ENCODE data around the gene FERMT3.

FERMT3 gene

GRCh38 chr11:64260147-64260708 lies 53.7 kb downstream of the FERMT3 start:
- H3K27ac Mint-ChIP-seq: no peak overlapping the region
- H3K27me3 Mint-ChIP-seq (ENCODE audit: low read depth): no peaks in the 10 kb centered on the region
- no peak overlapping the region for H3K4me3 Mint-ChIP-seq
- no peaks in the 10 kb centered on the region for H3K9me3 Mint-ChIP-seq
- no peaks in the 10 kb centered on the region for H3K4me1 Mint-ChIP-seq
- peaks cover 27% of the 10 kb centered on the region for H3K36me3 Mint-ChIP-seq (ENCODE audit: low read depth)
- no peak for TF ChIP-seq CTCF (IDR thresholded peaks at IDR 0.05; ENCODE audit: unreplicated experiment in 3 of 3)

GRCh38 chr11:64261556-64262080 lies 55.1 kb downstream of the FERMT3 start:
- H3K9me3 Mint-ChIP-seq: no peaks in the 10 kb centered on the region
- no peak for TF ChIP-seq CTCF (IDR thresholded peaks at IDR 0.05; ENCODE audit: unreplicated experiment in 3 of 3)
- H3K36me3 Mint-ChIP-seq (ENCODE audit: low read depth): peaks cover 27% of the 10 kb centered on the region
- H3K4me1 Mint-ChIP-seq: no peaks in the 10 kb centered on the region
- H3K4me3 Mint-ChIP-seq: no peak overlapping the region
- H3K27ac Mint-ChIP-seq: no peak overlapping the region
- no peaks in the 10 kb centered on the region for H3K27me3 Mint-ChIP-seq (ENCODE audit: low read depth)

DNA sequence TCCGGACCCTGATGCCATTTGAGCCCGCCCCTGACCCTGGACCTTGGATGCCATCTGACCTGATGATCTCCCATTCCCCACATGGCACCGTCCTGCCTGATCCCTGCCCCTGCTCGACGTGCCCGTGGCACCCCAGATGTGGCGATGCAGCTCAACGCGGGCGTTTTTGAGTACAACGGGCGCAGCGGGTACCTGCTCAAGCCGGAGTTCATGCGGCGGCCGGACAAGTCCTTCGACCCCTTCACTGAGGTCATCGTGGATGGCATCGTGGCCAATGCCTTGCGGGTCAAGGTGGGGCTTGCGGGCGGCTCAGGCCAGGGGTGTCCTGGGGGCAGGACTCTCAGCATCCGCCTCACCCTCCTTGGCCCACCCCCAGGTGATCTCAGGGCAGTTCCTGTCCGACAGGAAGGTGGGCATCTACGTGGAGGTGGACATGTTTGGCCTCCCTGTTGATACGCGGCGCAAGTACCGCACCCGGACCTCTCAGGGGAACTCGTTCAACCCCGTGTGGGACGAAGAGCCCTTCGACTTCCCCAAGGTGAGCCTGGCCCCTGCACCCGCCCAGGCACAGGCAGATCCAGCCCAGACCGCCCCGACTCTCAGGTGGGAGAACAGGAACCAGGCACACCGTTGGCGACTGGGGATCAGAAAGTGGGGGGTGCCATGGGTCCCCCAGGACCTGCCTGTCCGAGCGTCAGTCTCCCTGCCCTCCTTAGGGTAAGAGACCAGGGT lies 55.9 kb downstream of the FERMT3 start:
- Mint-ChIP-seq H3K4me3 (no peak overlapping the region), H3K36me3 (ENCODE audit: low read depth) (peaks cover 26% of the 10 kb centered on the region), H3K4me1 (no peaks in the 10 kb centered on the region), H3K27me3 (ENCODE audit: low read depth) (no peaks in the 10 kb centered on the region), H3K9me3 (no peaks in the 10 kb centered on the region), H3K27ac (no peak overlapping the region)
- no peak for TF ChIP-seq CTCF (IDR thresholded peaks at IDR 0.05; ENCODE audit: unreplicated experiment in 3 of 3)

DNA sequence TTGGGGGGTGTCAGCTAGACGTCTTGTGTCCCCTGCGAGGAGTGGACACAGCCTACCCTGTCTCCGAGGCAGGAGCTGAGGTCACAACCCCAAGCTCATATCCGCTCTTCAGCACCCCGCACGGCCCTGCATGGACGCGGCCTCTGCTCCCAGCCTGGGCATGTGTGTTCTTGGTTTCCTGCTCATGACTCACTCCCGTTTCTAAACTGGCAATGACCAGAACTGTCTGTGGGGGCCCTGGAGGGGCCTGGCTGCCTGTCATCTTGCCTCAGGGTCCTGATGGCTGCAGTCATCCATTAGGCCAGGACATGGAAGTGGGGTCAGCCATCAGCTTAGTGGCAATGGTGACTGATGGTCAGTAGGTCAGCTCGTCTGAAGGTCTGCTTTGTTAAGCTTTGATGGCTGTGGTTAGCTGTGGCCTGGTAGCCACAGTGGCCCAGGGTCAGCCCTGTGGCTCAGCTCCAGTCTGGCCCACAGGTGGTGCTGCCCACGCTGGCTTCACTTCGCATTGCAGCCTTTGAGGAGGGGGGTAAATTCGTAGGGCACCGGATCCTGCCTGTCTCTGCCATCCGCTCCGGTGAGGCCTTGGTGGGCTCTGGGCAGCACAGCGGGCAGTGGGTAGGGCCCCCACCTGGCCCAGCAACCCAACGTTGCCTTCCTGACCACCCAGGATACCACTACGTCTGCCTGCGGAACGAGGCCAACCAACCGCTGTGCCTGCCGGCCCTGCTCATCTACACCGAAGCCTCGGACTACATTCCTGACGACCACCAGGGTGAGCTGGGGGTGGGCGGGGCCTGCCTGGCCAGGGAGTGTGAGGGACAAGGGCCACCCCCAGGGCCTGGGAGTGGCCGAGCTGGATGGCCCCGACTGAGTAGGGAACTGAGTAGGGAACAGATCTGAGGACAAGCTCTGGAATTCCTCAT lies 56.8 kb downstream of the FERMT3 start:
- Mint-ChIP-seq H3K4me3 (no peak overlapping the region), H3K9me3 (no peaks in the 10 kb centered on the region), H3K27ac (no peak overlapping the region), H3K27me3 (ENCODE audit: low read depth) (no peaks in the 10 kb centered on the region), H3K36me3 (ENCODE audit: low read depth) (peaks cover 19% of the 10 kb centered on the region), H3K4me1 (no peaks in the 10 kb centered on the region)
- no peak for TF ChIP-seq CTCF (IDR thresholded peaks at IDR 0.05; ENCODE audit: unreplicated experiment in 3 of 3)

- no peaks in the 10 kb centered on the region for H3K27me3 Mint-ChIP-seq (ENCODE audit: low read depth)
- TF ChIP-seq CTCF (IDR thresholded peaks at IDR 0.05; ENCODE audit: unreplicated experiment in 3 of 3): no peak
- no peaks in the 10 kb centered on the region for H3K9me3 Mint-ChIP-seq
- no peak overlapping the region for H3K27ac Mint-ChIP-seq
- H3K4me1 Mint-ChIP-seq: peaks cover 5% of the 10 kb centered on the region
- no peak overlapping the region for H3K4me3 Mint-ChIP-seq
- peaks cover 22% of the 10 kb centered on the region for H3K36me3 Mint-ChIP-seq (ENCODE audit: low read depth)
These were observed 57.4 kb downstream of the FERMT3 start for GRCh38 chr11:64263947-64264317.

Measured in nephron (organoid).